NCI-H526 (cell line): ENCODE data around the gene CHFR.
"Not testable (repeated sequence)": the region's sequence is repeated elsewhere in the genome, so short reads cannot be mapped to it uniquely, and the experiment has no call there.

Source experiments
- DNase-seq, 2 experiments: peaks; one replicate each; lab custom pipeline; 2025; lab: John Stamatoyannopoulos, UW

The CHFR gene

DNA sequence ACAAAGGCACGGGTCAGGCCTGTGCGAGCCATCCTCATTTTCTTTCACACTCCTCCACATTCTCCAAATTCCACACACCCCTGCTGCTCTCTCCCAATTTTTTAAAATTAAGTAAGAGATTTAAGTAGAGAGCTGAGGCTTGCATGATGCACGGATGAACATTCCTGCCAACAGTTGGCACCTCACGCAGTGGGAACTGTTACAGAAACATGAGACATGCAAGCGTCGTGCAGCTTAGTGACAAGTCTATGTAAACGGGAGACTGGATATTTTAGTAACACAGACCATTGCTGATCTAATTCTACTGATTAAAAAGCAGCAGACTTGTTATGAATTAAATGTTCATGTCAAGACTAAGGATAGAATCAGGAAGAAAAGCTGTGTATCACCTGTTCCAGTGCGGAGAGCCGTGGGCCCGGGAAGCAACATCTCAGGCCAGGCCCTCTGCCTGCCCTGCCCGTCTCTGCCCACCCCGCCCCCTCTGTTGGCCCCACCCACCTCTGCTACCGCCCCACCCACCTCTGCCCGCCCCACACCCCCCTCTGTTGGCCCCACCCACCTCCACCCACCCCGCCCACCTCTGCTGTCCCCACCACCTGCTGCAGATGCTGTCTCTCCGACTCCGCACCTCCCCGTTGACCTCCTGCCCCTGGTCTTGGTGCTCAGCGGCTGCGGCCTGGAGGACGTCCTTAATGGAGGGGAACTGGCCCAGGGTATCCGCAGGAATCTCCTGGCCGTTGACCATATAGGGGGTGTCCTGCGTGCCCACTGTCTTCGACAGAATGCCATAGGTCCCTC lies 79.9 kb downstream of the CHFR start:
- peak in 1 of 2 experiments; percentile 2 for DNase-seq

DNA sequence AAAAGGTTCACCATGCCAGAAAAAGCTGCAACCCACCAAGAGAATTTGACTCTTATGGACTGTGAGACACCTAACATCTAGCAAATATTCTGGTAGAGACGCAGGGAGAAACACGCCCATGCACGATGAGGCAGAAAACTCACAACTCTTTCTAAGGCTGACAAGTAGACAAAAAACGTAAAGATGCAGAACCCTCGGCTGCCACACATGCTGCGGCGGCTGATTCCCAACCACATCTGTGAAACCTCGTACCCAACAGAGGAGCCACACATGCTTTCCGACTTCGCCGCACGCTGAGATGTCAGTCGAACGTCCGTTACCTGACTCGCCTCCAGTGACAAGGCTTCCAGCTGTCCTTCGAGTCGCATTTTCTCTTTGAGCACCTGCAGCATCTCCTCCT lies 80.5 kb downstream of the CHFR start:
- no peak for DNase-seq

DNA sequence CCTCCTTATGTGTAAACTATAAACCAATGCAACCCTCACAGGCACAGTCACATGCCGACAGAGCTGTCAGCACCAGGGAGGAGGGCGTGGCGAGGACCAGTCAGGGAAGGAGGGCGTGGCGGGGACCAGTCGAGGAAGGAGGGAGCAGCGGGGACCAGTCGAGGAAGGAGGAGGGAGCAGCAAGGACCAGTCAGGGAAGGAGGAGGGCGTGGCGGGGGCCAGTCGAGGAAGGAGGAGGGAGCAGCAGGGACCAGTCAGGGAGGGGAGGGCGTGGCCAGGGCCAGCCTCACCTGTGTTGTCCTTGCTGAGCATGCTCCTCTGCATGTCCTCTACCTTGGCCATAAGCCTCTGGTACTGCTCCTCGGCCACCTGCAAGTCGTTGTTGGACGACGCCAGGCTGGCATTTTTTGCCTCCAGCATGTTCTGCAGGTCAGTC lies 83.0 kb downstream of the CHFR start:
- DNase-seq: peak in 1 of 2 experiments; percentile 12

DNA sequence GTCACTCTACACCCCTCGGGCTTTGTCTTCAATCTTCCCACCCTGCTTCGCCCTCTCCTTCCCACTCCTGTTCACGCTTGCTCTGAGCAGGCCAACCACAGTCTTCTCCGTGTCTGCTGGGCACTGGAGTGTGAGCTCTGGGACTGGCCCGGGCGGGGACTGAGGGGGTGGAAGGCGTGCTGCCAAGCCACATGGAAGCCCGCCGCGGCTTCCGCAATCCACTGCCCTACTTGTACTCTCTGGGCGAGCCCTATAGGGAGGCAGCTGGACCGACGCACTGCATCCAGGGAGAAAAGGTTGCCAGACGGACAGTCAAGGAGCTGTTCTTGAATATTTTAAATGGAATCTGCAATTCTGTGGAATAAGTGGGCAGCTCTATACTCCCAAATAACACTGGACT lies 83.5 kb downstream of the CHFR start:
- no peak for DNase-seq

DNA sequence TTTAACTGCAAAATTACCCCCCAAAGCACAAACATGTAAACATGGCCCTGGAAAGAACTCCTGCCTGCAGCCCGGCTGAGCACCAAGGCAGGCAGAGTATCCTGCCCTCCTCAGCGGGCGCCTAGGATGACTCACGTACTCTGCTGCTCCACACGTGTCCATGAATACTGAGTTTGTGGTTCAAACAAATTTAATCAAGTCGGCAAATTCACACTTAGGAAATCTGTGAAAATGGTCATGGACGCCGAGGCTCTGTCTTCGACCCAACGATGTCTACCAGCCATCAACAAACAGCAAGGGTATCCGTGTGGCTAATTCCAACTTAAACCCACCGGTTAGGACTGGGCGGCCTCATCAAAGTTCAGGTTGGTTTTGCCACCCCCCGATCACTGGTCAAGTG lies 84.3 kb downstream of the CHFR start:
- DNase-seq: no peak

DNA sequence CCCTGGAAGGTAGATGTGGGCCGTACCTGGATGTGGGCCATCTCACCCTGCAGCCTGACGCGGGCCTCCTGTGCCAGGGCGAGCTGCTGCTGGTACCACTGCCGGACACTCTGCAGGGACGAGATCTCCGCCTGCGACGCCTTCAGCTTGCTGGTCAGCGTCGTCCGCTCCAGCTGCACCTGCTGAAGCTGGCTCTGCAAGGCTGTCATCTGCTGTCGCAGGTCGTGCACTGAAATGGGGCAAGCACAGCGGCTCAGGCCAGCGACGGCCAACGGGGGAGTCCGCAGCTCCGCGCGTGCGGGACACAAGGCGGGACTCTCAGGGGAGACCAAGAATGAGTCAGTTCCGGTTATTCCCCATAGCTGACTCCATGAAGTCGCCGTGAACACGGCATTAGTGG lies 85.7 kb downstream of the CHFR start:
- no peak for DNase-seq

DNA sequence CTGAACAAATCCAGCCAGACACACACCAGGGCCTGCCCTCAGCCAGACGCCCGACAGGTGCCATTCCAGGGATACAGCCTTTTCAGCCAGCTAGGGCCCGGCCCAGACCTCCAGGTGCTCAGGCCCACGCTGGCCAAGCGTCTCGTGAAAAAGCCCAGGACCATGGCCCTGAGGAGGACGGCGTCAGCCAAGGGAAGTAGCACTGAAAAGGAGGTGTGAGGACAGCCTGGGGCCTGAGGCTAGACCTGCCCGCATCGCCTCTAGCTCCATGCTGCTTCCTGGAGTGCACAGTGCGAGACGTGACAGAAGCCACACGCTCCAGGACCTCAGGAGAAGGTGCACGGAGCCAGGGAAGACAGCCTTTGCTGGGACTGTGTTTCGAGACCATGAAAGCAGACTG lies 88.6 kb downstream of the CHFR start:
- DNase-seq: no peak

DNA sequence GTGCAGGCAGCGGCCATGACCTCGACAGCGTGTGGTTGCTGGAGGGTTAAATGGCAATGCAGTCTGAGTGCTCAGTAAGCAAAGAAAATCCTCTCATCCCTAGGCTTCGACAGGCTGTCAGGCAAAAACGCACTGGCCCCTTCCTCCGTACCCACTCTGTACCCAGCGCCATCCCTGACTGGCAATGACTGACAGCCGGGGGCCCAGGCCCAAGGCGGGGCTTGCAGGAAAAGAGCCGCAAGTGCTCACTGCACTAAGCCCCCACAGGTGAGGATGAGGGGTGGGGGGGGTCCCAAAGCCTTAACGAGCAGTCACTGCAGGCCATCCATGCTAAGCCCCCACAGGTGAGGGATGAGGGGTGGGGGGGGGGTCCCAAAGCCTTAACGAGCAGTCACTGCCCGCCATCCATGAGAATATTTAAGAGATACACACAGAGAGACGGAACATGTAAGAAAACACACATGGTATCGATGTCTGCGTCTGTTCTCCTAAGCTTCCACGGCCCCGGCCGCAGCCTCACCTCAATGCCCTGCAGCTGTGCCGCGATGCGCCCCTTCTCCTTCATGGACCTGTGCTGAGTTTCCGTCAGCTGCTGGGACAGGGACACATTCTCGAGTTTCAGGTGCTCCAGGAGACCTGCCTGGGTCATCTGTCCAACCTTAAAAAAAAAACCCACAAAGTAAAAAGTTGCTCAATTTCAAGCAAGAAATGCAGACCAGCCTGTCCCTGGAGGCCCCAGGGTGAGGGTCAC lies 89.4 kb downstream of the CHFR start:
- no peak for DNase-seq

- no peak for DNase-seq
Observed at GRCh38 chr12:132795847-132796246, 91.6 kb downstream of the CHFR start.

GRCh38 chr12:132791940-132792339 lies 95.5 kb downstream of the CHFR start:
- not testable (repeated sequence) for DNase-seq

DNA sequence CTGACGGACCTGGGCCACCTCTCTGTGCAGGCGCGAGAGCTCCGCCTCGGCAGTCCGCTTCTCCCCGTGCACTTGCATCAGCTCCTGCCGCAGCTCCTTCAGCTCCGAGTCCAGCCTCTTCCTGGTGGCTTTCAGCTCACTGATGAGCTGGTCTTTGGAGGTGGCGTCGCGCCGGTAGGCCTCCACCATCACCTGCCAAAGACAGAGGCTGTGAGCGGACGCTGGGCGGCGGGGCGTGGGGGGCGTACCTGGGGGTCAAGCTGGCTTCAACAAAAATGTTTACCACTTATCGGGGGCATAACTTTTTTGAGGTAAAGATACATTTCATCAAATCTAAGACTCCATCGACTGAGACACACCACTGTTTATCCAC lies 98.3 kb downstream of the CHFR start:
- DNase-seq: no peak

DNA sequence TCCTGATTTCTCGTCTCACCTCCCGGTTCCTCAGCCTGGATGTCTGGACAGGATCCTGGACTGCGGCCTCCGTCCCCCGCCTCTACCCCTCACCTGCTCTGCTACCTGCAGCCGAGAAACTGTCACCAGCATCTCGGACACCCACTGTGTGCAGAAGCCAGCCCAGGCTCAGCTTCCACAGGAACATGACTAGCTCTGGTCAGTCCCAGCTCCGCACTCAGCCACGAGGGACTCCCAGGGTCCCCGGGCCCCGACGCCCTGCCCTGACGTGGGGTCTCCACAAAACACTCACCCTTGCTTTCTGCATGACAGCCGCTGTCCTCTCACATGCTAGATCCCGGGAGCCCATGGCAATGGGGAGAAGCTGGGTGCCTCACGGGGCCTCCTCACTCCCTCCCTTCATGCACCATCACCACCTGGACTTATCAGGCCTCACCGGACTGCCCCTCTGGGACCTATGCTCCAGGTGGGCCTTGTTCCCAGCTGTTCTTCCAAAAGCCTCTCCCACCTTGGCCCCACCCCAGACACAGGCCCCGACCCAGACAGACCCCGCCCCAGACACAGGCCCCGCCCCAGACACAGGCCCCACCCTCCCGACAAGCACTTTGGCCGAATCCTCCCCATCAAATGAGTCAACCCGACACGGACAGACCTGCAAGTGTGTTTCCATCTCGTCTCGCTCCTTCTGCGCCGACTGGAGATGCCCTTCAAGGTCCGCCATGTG lies 98.9 kb downstream of the CHFR start:
- no peak for DNase-seq

DNA sequence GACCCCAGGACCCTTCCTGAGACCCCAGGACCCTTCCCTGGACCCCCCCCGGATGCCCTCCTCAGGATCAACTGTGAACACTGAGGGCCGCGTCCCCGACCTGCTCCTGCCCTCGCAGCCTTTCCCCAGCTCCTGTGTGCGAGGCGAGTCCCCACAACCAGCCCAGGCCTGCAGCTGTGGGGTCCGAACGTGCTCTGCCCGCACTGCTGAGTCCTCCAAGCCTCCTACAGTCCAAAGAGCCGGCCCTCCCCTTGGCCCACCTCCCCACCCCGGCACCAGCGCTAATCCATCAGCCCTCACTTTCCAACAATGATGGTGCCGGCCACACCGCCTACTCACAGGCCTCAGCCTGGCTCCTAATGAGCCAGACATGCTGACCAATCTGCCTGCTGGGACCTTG lies 99.5 kb downstream of the CHFR start:
- no peak for DNase-seq

GRCh38 chr12:132786192-132786591 lies 101.2 kb downstream of the CHFR start:
- DNase-seq: no peak

- no peak for DNase-seq
Observed at GRCh38 chr12:132784580-132784979, 102.8 kb downstream of the CHFR start.

GRCh38 chr12:132783917-132784531 lies 103.4 kb downstream of the CHFR start:
- DNase-seq: no peak
